Stimulated activated memory B cell treated with anti-CD40 and anti-IgM and Interleukin-4, amounts not matched to agents 10 μg/mL and 1 μg/mL and 100 μg/mL, for 72 hours (primary cell): Measurements from ENCODE around the gene EIF5.

Experiments used
- ATAC-seq: fragments of 150-1000 bp; cut with Tn5 transposase; 2 replicates; pipeline ENCODE4 v1.10.0; 2021
- H3K27ac Mint-ChIP-seq: one replicate; pipeline ENCODE4 v1.8.0; 2022; ENCODE audit warnings: mild to moderate bottlenecking, mixed read lengths
- H3K27me3 Mint-ChIP-seq: one replicate; pipeline ENCODE4 v1.8.0; 2022; ENCODE audit warnings: mixed read lengths
- H3K36me3 Mint-ChIP-seq: one replicate; pipeline ENCODE4 v1.8.0; 2022; ENCODE audit warnings: mixed read lengths
- H3K4me1 Mint-ChIP-seq: one replicate; pipeline ENCODE4 v1.8.0; 2022; ENCODE audit warnings: mixed read lengths
- H3K4me3 Mint-ChIP-seq: one replicate; pipeline ENCODE4 v1.8.0; 2022; ENCODE audit warnings: mild to moderate bottlenecking, moderate library complexity, mixed read lengths
- H3K9me3 Mint-ChIP-seq: one replicate; pipeline ENCODE4 v1.8.0; 2022; ENCODE audit warnings: mixed read lengths

The EIF5 gene

DNA sequence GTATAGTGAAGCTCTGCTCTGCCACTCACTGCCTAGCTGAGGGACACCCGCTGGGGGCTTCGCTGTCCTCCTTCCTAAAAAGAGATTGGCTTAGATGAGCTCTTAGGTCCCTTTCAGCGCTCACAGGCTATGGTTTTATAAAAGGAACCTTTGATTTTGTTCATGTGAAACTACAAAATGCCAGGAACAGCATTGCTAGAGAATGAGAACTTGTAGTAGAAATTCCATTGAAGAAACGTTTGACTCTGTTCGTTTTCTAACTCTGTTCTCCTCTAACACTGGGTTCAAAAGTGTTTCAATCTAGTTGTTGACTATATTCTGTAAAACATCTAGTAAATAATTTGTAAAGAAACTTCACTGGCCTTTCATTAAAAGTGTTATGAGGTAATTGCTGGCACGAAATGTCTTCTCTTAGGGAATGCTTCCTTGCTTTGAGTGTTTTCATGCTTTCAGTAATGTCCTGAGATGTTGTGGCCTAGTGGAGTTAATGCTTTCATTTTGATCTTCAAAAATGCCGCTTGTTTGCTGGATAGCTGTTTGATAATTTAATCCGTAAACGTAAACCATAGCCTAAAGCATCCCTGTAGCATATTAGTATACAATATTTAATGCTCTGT is 52.8 kb downstream of the EIF5 start:
- Mint-ChIP-seq H3K4me3 (peak overlapping the region; percentile 96), H3K27me3 (peaks cover 14% of the 10 kb centered on the region), H3K4me1 (peaks cover 51% of the 10 kb centered on the region), H3K27ac (peak overlapping the region; percentile 95), H3K36me3 (no peaks in the 10 kb centered on the region), H3K9me3 (no peaks in the 10 kb centered on the region)
- ATAC-seq = no peak

DNA sequence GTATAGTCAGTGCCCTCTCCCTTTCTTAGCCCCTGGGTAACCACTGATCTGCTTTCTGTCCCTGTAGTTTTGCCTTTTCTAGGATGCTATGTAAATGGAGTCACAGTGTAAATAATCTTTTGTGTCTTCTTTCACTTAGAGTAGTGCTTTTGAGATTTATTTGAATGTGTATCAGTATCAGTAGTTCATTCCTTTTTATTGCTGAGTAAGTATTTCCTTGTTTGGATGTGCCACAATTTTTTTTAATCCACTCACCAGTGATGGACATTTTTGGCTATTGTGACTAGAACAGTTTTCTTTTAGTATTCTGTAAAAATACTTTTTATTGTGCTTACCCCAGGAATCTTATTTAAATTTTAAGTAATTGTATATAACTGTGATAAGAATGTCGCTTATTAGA is 54.6 kb downstream of the EIF5 start:
- no peak overlapping the region for H3K27ac Mint-ChIP-seq

DNA sequence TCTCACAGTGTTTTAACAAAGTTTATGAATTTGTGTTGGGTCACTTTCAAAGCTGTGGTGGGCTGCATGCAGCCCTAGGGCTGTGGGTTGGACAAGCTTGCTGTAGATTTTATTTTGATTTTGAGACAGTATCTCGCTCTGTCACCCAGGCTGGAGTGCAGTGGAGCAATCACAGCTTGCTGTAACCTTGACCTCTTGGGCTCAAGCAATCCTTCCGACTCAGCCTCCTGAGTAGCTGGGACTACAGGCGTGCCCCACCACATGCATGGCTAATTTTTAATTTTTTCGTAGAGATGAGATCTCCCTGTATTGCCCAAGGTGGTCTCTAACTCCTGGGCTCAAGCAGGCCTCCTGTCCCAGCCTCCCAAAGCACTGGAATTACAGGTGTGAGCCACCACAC is 56.6 kb downstream of the EIF5 start:
- no peaks in the 10 kb centered on the region for H3K36me3 Mint-ChIP-seq
- no peak overlapping the region for H3K27ac Mint-ChIP-seq

More for the DNA sequence above, 54.6 kb downstream of the EIF5 start:
- H3K4me1 Mint-ChIP-seq = peaks cover 47% of the 10 kb centered on the region
- H3K27me3 Mint-ChIP-seq = no peaks in the 10 kb centered on the region
- no peak for ATAC-seq
- no peaks in the 10 kb centered on the region for H3K9me3 Mint-ChIP-seq
- H3K4me3 Mint-ChIP-seq = no peak overlapping the region
- H3K36me3 Mint-ChIP-seq = no peaks in the 10 kb centered on the region

DNA sequence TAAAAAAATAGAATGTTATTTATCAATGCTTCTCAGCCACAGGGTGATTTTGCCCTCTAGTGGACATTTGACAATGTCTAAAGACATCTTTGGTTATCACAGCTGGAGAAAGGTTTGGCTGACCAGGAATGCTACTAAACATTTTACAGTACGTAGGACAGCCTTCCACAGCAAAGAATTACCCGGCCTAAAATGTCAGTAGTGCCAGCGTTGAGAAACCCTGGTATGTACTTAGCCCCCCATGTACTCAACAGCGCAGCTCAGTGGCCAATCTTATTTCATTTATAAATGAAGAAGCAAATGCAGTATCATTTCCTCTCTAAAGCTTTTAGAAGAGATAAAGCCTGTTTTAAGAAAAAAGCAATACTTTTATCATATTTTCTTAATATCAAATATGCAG is 57.0 kb downstream of the EIF5 start:
- no peaks in the 10 kb centered on the region for H3K36me3 Mint-ChIP-seq
- H3K27me3 Mint-ChIP-seq = no peaks in the 10 kb centered on the region
- ATAC-seq = peak; percentile 71
- no peak overlapping the region for H3K4me3 Mint-ChIP-seq
- no peak overlapping the region for H3K27ac Mint-ChIP-seq
- H3K4me1 Mint-ChIP-seq = peaks cover 56% of the 10 kb centered on the region
- H3K9me3 Mint-ChIP-seq = no peaks in the 10 kb centered on the region

More for the DNA sequence above, 56.6 kb downstream of the EIF5 start:
- Mint-ChIP-seq H3K27me3 (no peaks in the 10 kb centered on the region), H3K4me3 (no peak overlapping the region), H3K4me1 (peaks cover 53% of the 10 kb centered on the region), H3K9me3 (no peaks in the 10 kb centered on the region)
- no peak for ATAC-seq

DNA sequence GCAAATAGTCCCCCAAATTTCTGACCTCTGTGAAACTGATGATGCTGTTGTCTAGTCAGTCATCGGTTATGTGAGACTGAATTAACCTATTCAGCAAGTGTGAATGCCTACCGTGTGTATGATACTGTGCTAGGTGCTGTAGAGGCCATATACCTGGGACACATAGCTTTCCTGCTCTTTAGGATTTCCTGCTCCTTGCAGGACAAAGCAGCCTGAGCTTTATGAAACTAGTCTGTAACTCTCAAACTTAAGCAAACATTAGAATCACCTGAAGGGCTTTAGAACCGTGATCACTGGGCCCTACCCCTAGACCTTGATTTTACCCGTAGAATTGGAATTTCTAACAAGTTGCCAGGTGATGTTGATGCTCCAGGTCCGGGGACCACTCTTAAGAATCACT is 58.1 kb downstream of the EIF5 start:
- no peaks in the 10 kb centered on the region for H3K9me3 Mint-ChIP-seq
- H3K27ac Mint-ChIP-seq = no peak overlapping the region
- peak; percentile 31 for ATAC-seq
- no peaks in the 10 kb centered on the region for H3K27me3 Mint-ChIP-seq
- no peaks in the 10 kb centered on the region for H3K36me3 Mint-ChIP-seq
- peaks cover 53% of the 10 kb centered on the region for H3K4me1 Mint-ChIP-seq
- no peak overlapping the region for H3K4me3 Mint-ChIP-seq

DNA sequence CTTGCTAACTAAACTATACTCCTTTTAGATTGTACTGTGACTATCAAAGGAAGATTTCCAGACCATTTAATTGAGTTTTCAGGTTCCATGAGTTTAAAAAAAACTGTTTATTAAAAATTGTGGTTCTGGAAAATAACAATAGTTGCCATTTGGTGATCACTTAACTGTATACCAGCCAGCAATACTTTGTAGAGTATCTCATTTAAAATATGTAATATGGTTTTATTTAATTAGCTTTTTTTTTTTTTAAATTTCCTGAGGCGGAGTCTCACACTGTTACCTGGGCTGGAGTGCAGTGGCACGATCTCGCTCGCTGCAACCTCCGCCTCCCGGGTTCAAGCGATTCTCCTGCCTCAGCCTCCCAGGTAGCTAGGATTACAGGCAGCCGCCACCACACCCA is 58.5 kb downstream of the EIF5 start:
- ATAC-seq = no peak
- H3K4me1 Mint-ChIP-seq = peaks cover 51% of the 10 kb centered on the region
- peaks cover under 1% of the 10 kb centered on the region for H3K36me3 Mint-ChIP-seq
- no peaks in the 10 kb centered on the region for H3K9me3 Mint-ChIP-seq
- no peak overlapping the region for H3K4me3 Mint-ChIP-seq
- H3K27ac Mint-ChIP-seq = no peak overlapping the region
- no peaks in the 10 kb centered on the region for H3K27me3 Mint-ChIP-seq

DNA sequence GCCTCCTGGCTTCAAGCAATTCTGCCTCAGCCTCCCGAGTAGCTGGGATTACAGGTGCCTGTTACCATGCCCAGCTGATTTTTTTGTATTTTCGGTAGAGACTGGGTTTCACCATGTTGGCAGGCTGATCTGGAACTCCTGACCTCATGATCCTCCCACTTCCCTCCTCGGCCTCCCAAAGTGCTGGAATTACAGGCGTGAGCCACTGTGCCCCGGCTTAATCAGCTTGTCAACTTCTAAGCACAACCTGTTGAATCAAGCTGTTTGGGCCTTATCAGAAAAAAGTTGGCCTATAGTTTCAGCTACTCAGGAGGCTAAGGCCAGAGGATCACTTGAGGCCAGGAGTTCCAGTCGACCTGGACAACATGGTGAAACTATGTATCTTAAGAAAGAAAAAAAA is 59.0 kb downstream of the EIF5 start:
- Mint-ChIP-seq H3K9me3 (no peaks in the 10 kb centered on the region), H3K27ac (no peak overlapping the region), H3K27me3 (no peaks in the 10 kb centered on the region), H3K4me3 (no peak overlapping the region), H3K4me1 (peaks cover 51% of the 10 kb centered on the region), H3K36me3 (peaks cover 5% of the 10 kb centered on the region)
- ATAC-seq = no peak

DNA sequence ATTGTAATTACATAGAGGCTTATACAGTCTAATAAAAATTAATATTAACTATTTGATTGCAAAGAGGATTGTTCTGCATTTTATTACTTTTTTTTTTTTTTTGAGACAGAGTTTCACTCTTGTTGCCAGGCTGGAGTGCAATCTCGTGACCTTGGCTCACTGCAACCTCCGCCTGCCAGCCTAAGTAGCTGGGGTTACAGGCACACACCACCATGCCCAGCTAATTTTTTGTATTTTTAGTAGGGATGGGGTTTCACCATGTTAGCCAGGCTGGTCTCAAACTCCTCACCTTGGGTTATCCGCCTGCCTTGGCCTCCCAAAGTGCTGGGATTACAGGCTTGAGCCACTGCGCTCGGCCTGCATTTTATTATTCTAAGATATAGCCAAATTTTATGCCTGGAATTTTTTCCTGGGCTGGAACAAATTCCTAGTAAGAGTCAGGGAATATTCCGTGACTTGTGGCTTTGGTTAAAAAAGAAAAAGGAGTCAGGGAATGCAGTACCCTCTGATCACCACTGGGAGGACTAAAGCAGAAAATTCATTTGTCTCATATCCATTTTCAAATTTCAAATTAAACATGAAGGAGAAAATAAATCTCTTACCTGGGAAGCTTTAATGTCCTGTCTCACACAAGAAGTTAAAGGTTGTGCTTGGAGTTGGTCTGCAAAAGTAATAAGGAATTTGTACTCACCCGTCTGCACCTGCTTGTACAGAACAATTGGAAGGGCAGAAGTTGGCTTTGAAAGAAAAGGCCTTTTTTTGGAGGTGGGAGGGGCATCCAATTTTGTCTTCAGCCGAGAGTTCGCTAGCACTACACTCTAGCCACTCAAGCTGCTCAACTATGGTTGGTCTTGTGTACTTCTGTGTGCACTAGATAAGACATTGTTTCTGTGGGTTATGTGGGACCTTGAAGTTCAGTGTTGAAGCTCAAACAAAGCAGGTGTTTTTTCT is 59.9 kb downstream of the EIF5 start:
- H3K9me3 Mint-ChIP-seq = no peaks in the 10 kb centered on the region
- peaks cover 46% of the 10 kb centered on the region for H3K4me1 Mint-ChIP-seq
- H3K4me3 Mint-ChIP-seq = no peak overlapping the region
- H3K27me3 Mint-ChIP-seq = no peaks in the 10 kb centered on the region
- H3K36me3 Mint-ChIP-seq = peaks cover 8% of the 10 kb centered on the region
- ATAC-seq = no peak
- H3K27ac Mint-ChIP-seq = no peak overlapping the region
